ENCODE measurements around the gene GSG1.

The GSG1 gene

GRCh38 chr12:13042666-13043230 is 60.7 kb downstream of the GSG1 start:
- no peak for TF ChIP-seq YY1 (IDR thresholded peaks at IDR 0.05; ENCODE audit: low read depth)
- TF ChIP-seq TAF1 (IDR thresholded peaks at IDR 0.05; ENCODE audit: low read depth): no peak
- TF ChIP-seq CEBPB (IDR thresholded peaks at IDR 0.05): no peak
- TF ChIP-seq RAD21 (IDR thresholded peaks at IDR 0.05; ENCODE audit: low read depth): no peak
- TF ChIP-seq ZBTB7A (IDR thresholded peaks at IDR 0.05; ENCODE audit: low read depth): no peak
- TF ChIP-seq NFIC (IDR thresholded peaks at IDR 0.05): no peak
- TF ChIP-seq TCF12 (IDR thresholded peaks at IDR 0.05; ENCODE audit: low read depth): no peak
- TF ChIP-seq REST (IDR thresholded peaks at IDR 0.05; ENCODE audit: low read depth): no peak
- no peak for TF ChIP-seq EGR1 (IDR thresholded peaks at IDR 0.05)
- no peak for TF ChIP-seq FOXM1 (IDR thresholded peaks at IDR 0.05; ENCODE audit: borderline replicate concordance, low read depth)
- no peak for TF ChIP-seq USF1 (IDR thresholded peaks at IDR 0.05)
- no peak for TF ChIP-seq CREB1 (IDR thresholded peaks at IDR 0.05; ENCODE audit: low read depth)
- no peak for TF ChIP-seq TEAD4 (IDR thresholded peaks at IDR 0.05)
- TF ChIP-seq EP300 (IDR thresholded peaks at IDR 0.05; ENCODE audit: borderline replicate concordance): no peak
- TF ChIP-seq MAX (IDR thresholded peaks at IDR 0.05): no peak

GRCh38 chr12:13041224-13041623 is 62.2 kb downstream of the GSG1 start:
- TF ChIP-seq USF1 (IDR thresholded peaks at IDR 0.05) (no peak), TEAD4 (IDR thresholded peaks at IDR 0.05) (no peak), CREB1 (IDR thresholded peaks at IDR 0.05; ENCODE audit: low read depth) (no peak), TCF12 (IDR thresholded peaks at IDR 0.05; ENCODE audit: low read depth) (no peak), MAX (IDR thresholded peaks at IDR 0.05) (no peak), CEBPB (IDR thresholded peaks at IDR 0.05) (no peak), RAD21 (IDR thresholded peaks at IDR 0.05; ENCODE audit: low read depth) (no peak), ZBTB7A (IDR thresholded peaks at IDR 0.05; ENCODE audit: low read depth) (no peak), YY1 (IDR thresholded peaks at IDR 0.05; ENCODE audit: low read depth) (no peak), FOXM1 (IDR thresholded peaks at IDR 0.05; ENCODE audit: borderline replicate concordance, low read depth) (no peak), EP300 (IDR thresholded peaks at IDR 0.05; ENCODE audit: borderline replicate concordance) (no peak), NFIC (IDR thresholded peaks at IDR 0.05) (no peak)

GRCh38 chr12:13039328-13039956 is 64.0 kb downstream of the GSG1 start:
- TF ChIP-seq EGR1 (IDR thresholded peaks at IDR 0.05): no peak
- no peak for TF ChIP-seq ZBTB7A (IDR thresholded peaks at IDR 0.05; ENCODE audit: low read depth)

- TF ChIP-seq NFIC (IDR thresholded peaks at IDR 0.05): no peak
- TF ChIP-seq FOXM1 (IDR thresholded peaks at IDR 0.05; ENCODE audit: borderline replicate concordance, low read depth): no peak
- no peak for TF ChIP-seq TEAD4 (IDR thresholded peaks at IDR 0.05)
- TF ChIP-seq CREB1 (IDR thresholded peaks at IDR 0.05; ENCODE audit: low read depth): no peak
- TF ChIP-seq CEBPB (IDR thresholded peaks at IDR 0.05): no peak
Measured at GRCh38 chr12:13038491-13039161, 64.8 kb downstream of the GSG1 start.

GRCh38 chr12:13036881-13037280 is 66.6 kb downstream of the GSG1 start:
- TF ChIP-seq TAF1 (IDR thresholded peaks at IDR 0.05; ENCODE audit: low read depth) (no peak), USF1 (IDR thresholded peaks at IDR 0.05) (no peak), FOXM1 (IDR thresholded peaks at IDR 0.05; ENCODE audit: borderline replicate concordance, low read depth) (no peak), YY1 (IDR thresholded peaks at IDR 0.05; ENCODE audit: low read depth) (no peak), ZBTB7A (IDR thresholded peaks at IDR 0.05; ENCODE audit: low read depth) (no peak), NFIC (IDR thresholded peaks at IDR 0.05) (no peak), CREB1 (IDR thresholded peaks at IDR 0.05; ENCODE audit: low read depth) (no peak), EGR1 (IDR thresholded peaks at IDR 0.05) (no peak)
